HepG2 (cell line): ENCODE data around the gene CGA. TPM values are rescaled to one million over a fixed set of nuclear protein-coding genes. Genes with fewer than 3 reads are reported as not detected.

Experiments
- AGO1 ChIP-seq: fragments of 200-400 bp; formaldehyde crosslinking; IDR thresholded peaks from 2 replicates; pipeline ENCODE4 v1.6.1; 2017; ENCODE audit warnings: mild to moderate bottlenecking, low read depth, low read length, moderate library complexity; ENCODE audit not compliant: poor library complexity, severe bottlenecking
- BCL6 ChIP-seq: IDR thresholded peaks from 2 replicates; pipeline ENCODE4 v1.6.1; 2016; ENCODE audit warnings: missing genetic modification reagents, missing compliant biosample characterization
- FOXJ3 ChIP-seq: sonication (generic); formaldehyde crosslinking; IDR thresholded peaks from 2 replicates; pipeline ENCODE4 v1.4.0; 2020; ENCODE audit warnings: missing genetic modification reagents, mild to moderate bottlenecking, borderline replicate concordance
- GLI4 ChIP-seq: sonication (generic); formaldehyde crosslinking; IDR thresholded peaks from 2 replicates; pipeline ENCODE4 v1.5.1; 2020; ENCODE audit warnings: missing genetic modification reagents, mild to moderate bottlenecking, moderate library complexity, borderline replicate concordance
- HMG20A ChIP-seq: IDR thresholded peaks from 2 replicates; pipeline ENCODE4 v1.6.1; 2016; ENCODE audit warnings: borderline replicate concordance
- HNF4G ChIP-seq, 2 experiments: sonication (generic) in 1 of 2; formaldehyde crosslinking in 1 of 2; IDR thresholded peaks; 2 replicates each; pipeline versions ENCODE4 v1.4.0 to v1.6.1; 2011 to 2020; ENCODE audit warnings: borderline replicate concordance in 2 of 2, low read depth in 2 of 2, mild to moderate bottlenecking in 2 of 2, low read length in 1 of 2, missing genetic modification reagents in 1 of 2, moderate library complexity in 1 of 2
- KAT2B ChIP-seq: fragments of 150-350 bp; IDR thresholded peaks from 2 replicates; pipeline ENCODE4 v1.6.1; 2014; ENCODE audit warnings: low read depth, low read length, borderline replicate concordance
- KMT2A ChIP-seq: sonication (generic); formaldehyde crosslinking; IDR thresholded peaks from 2 replicates; pipeline ENCODE4 v1.4.0; 2020; ENCODE audit warnings: missing genetic modification reagents
- MEF2D ChIP-seq: sonication (generic); formaldehyde crosslinking; IDR thresholded peaks from 2 replicates; pipeline ENCODE4 v1.5.1; 2020; ENCODE audit warnings: mild to moderate bottlenecking, missing genetic modification reagents
- SMAD1 ChIP-seq: sonication (generic); formaldehyde crosslinking; IDR thresholded peaks from 2 replicates; pipeline ENCODE4 v1.4.0; 2020; ENCODE audit warnings: missing genetic modification reagents, low read depth, mild to moderate bottlenecking, borderline replicate concordance
- TAF1 ChIP-seq: sonication (generic); formaldehyde crosslinking; IDR thresholded peaks from 2 replicates; pipeline ENCODE4 v1.4.0; 2020; ENCODE audit warnings: missing genetic modification reagents
- ZFX ChIP-seq: sonication (generic); formaldehyde crosslinking; IDR thresholded peaks from 2 replicates; pipeline ENCODE4 v1.4.0; 2020; ENCODE audit warnings: mild to moderate bottlenecking, low read depth, missing genetic modification reagents, moderate library complexity
- ZNF326 ChIP-seq: sonication (generic); formaldehyde crosslinking; IDR thresholded peaks from 2 replicates; pipeline ENCODE4 v1.4.0; 2020; ENCODE audit warnings: missing genetic modification reagents, borderline replicate concordance
- ZNF557 ChIP-seq: sonication (generic); formaldehyde crosslinking; IDR thresholded peaks from 2 replicates; pipeline ENCODE4 v1.4.0; 2020; ENCODE audit warnings: missing genetic modification reagents
- ZNF562 ChIP-seq: sonication (generic); formaldehyde crosslinking; IDR thresholded peaks from 2 replicates; pipeline ENCODE4 v1.8.0; 2022; ENCODE audit warnings: missing genetic modification reagents, borderline replicate concordance
- ZNF629 ChIP-seq: sonication (generic); formaldehyde crosslinking; conservative IDR thresholded peaks from 2 replicates; pipeline ENCODE4 v1.5.0; 2020; ENCODE audit warnings: missing genetic modification reagents
- ZXDC ChIP-seq: sonication (generic); formaldehyde crosslinking; IDR thresholded peaks from 2 replicates; pipeline ENCODE4 v1.5.0; 2020; ENCODE audit warnings: mild to moderate bottlenecking, missing genetic modification reagents
- polyA plus RNA-seq, 8 experiments: library from polyadenylated mRNA; depleted of rRNA in 3 of 8; stranded (reverse) in 7 of 8; unstranded in 1 of 8; fragments of >200 nt; fragmentation: Illumina TruSeq in 4 of 8; extraction: Trizol in 4 of 8; gene quantifications; 2 replicates each; pipeline versions ENCODE4 v1.2.1 to v1.2.3, GENCODE V29; 2011 to 2016; ENCODE audit warnings: low read depth in 4 of 8, missing spikeins in 1 of 8, mixed read lengths in 1 of 8; ENCODE audit not compliant: insufficient read depth in 1 of 8
- total RNA-seq, 5 experiments: library from RNA; depleted of rRNA; stranded (reverse); fragments of >200 nt; fragmentation: Illumina TruSeq; extraction: Trizol; gene quantifications; 2 replicates each; pipeline ENCODE4 v1.2.3, GENCODE V29; 2016; ENCODE audit warnings: low read depth in 1 of 5
- TF ChIP-seq, protein P1 (sequence below): IDR thresholded peaks from 2 replicates; pipeline ENCODE4 v1.4.0; 2020; ENCODE audit warnings: mild to moderate bottlenecking, missing genetic modification reagents
- TF ChIP-seq, protein P2 (sequence below): sonication (generic); formaldehyde crosslinking; IDR thresholded peaks from 2 replicates; pipeline ENCODE4 v1.4.0; 2020; ENCODE audit warnings: mild to moderate bottlenecking, missing genetic modification reagents, borderline replicate concordance

The CGA gene
- total and polyA plus RNA-seq, 2 of the 13 experiments (the other 11 are each of a cell fraction or from before 2014, with no cell fraction given): 0.09 TPM; not detected in 1

GRCh38 chr6:87099472-87099871, 4.6 kb upstream of the CGA start (continued):
- TF ChIP-seq, protein P1, sequence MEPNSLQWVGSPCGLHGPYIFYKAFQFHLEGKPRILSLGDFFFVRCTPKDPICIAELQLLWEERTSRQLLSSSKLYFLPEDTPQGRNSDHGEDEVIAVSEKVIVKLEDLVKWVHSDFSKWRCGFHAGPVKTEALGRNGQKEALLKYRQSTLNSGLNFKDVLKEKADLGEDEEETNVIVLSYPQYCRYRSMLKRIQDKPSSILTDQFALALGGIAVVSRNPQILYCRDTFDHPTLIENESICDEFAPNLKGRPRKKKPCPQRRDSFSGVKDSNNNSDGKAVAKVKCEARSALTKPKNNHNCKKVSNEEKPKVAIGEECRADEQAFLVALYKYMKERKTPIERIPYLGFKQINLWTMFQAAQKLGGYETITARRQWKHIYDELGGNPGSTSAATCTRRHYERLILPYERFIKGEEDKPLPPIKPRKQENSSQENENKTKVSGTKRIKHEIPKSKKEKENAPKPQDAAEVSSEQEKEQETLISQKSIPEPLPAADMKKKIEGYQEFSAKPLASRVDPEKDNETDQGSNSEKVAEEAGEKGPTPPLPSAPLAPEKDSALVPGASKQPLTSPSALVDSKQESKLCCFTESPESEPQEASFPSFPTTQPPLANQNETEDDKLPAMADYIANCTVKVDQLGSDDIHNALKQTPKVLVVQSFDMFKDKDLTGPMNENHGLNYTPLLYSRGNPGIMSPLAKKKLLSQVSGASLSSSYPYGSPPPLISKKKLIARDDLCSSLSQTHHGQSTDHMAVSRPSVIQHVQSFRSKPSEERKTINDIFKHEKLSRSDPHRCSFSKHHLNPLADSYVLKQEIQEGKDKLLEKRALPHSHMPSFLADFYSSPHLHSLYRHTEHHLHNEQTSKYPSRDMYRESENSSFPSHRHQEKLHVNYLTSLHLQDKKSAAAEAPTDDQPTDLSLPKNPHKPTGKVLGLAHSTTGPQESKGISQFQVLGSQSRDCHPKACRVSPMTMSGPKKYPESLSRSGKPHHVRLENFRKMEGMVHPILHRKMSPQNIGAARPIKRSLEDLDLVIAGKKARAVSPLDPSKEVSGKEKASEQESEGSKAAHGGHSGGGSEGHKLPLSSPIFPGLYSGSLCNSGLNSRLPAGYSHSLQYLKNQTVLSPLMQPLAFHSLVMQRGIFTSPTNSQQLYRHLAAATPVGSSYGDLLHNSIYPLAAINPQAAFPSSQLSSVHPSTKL: peak; percentile 90
- no peak for TF ChIP-seq ZFX (CRISPR knock-in tag)
- no peak for TF ChIP-seq ZNF629 (CRISPR knock-in tag)
- no peak for TF ChIP-seq ZNF326 (CRISPR knock-in tag)
- no peak for TF ChIP-seq ZXDC (CRISPR knock-in tag)
- TF ChIP-seq MEF2D (CRISPR knock-in tag): peak; percentile 78; the same call in 1 of the 2 replicates
- no peak for TF ChIP-seq ZNF557 (CRISPR knock-in tag)
- no peak for TF ChIP-seq GLI4 (CRISPR knock-in tag)
- TF ChIP-seq HNF4G (IDR thresholded peaks at IDR 0.05; ENCODE audit: borderline replicate concordance, low read depth, low read length): 0 out of 2 replicates have a peak, but pooled peaks have one; percentile 19
- TF ChIP-seq HNF4G (CRISPR knock-in tag; IDR thresholded peaks at IDR 0.05; ENCODE audit: borderline replicate concordance, low read depth): no peak
- TF ChIP-seq TAF1 (CRISPR knock-in tag): no peak
- 0 out of 2 replicates have a peak, but pooled peaks have one; percentile 9 for TF ChIP-seq KAT2B
- TF ChIP-seq HMG20A: peak; percentile 59; the same call in 1 of the 2 replicates
- no peak for TF ChIP-seq SMAD1 (CRISPR knock-in tag)
- no peak for TF ChIP-seq AGO1
- TF ChIP-seq, protein P2, sequence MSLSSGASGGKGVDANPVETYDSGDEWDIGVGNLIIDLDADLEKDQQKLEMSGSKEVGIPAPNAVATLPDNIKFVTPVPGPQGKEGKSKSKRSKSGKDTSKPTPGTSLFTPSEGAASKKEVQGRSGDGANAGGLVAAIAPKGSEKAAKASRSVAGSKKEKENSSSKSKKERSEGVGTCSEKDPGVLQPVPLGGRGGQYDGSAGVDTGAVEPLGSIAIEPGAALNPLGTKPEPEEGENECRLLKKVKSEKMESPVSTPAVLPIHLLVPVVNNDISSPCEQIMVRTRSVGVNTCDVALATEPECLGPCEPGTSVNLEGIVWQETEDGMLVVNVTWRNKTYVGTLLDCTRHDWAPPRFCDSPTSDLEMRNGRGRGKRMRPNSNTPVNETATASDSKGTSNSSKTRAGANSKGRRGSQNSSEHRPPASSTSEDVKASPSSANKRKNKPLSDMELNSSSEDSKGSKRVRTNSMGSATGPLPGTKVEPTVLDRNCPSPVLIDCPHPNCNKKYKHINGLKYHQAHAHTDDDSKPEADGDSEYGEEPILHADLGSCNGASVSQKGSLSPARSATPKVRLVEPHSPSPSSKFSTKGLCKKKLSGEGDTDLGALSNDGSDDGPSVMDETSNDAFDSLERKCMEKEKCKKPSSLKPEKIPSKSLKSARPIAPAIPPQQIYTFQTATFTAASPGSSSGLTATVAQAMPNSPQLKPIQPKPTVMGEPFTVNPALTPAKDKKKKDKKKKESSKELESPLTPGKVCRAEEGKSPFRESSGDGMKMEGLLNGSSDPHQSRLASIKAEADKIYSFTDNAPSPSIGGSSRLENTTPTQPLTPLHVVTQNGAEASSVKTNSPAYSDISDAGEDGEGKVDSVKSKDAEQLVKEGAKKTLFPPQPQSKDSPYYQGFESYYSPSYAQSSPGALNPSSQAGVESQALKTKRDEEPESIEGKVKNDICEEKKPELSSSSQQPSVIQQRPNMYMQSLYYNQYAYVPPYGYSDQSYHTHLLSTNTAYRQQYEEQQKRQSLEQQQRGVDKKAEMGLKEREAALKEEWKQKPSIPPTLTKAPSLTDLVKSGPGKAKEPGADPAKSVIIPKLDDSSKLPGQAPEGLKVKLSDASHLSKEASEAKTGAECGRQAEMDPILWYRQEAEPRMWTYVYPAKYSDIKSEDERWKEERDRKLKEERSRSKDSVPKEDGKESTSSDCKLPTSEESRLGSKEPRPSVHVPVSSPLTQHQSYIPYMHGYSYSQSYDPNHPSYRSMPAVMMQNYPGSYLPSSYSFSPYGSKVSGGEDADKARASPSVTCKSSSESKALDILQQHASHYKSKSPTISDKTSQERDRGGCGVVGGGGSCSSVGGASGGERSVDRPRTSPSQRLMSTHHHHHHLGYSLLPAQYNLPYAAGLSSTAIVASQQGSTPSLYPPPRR (CRISPR knock-in tag): peak; percentile 88; the same call in 1 of the 2 replicates
- peak; percentile 83 for TF ChIP-seq BCL6 (CRISPR knock-in tag)
- no peak for TF ChIP-seq KMT2A (CRISPR knock-in tag)
- no peak for TF ChIP-seq ZNF562
- peak; percentile 78; the same call in 1 of the 2 replicates for TF ChIP-seq FOXJ3
